Endodermal cell (in vitro differentiated cells): Measurements from ENCODE around the gene FOXQ1. TPM values are rescaled to one million over a fixed set of nuclear protein-coding genes. Genes with fewer than 3 reads are reported as not detected.

Experiments used
- DNase-seq: peaks from one replicate; pipeline ENCODE4 v3.0.0-alpha.2; 2017
- H3K27ac ChIP-seq: 2 replicates; pipeline ENCODE4 v1.5.1; 2013; ENCODE audit warnings: mild to moderate bottlenecking, low read depth, low read length, moderate library complexity
- H3K27me3 ChIP-seq: 2 replicates; pipeline ENCODE4 v1.6.1; 2013; ENCODE audit warnings: mild to moderate bottlenecking, low read length, moderate library complexity; ENCODE audit not compliant: insufficient read depth, control insufficient read depth, poor library complexity, severe bottlenecking
- H3K36me3 ChIP-seq: 2 replicates; pipeline ENCODE4 v1.7.0; 2013; ENCODE audit warnings: mild to moderate bottlenecking, low read length, moderate library complexity; ENCODE audit not compliant: control insufficient read depth, insufficient read depth
- H3K4me1 ChIP-seq: one replicate; pipeline ENCODE4 v1.7.0; 2013; ENCODE audit warnings: low read length; ENCODE audit not compliant: control insufficient read depth, insufficient read depth
- H3K4me3 ChIP-seq: 2 replicates; pipeline ENCODE4 v1.5.1; 2013; ENCODE audit warnings: mild to moderate bottlenecking, low read length, moderate library complexity
- H3K9ac ChIP-seq: 2 replicates; pipeline ENCODE4 v1.6.1; 2013; ENCODE audit warnings: mild to moderate bottlenecking, low read length, moderate library complexity; ENCODE audit not compliant: poor library complexity, severe bottlenecking; ENCODE audit errors: extremely low read depth
- H3K9me3 ChIP-seq: 2 replicates; pipeline ENCODE4 v1.6.1; 2013; ENCODE audit warnings: mild to moderate bottlenecking, low read length, moderate library complexity; ENCODE audit not compliant: control insufficient read depth
- H3K27ac Mint-ChIP-seq: 2 replicates; pipeline ENCODE4 v1.8.0; 2020; ENCODE audit warnings: mixed read lengths
- H3K27me3 Mint-ChIP-seq: 2 replicates; pipeline ENCODE4 v1.8.0; 2021; ENCODE audit warnings: mild to moderate bottlenecking, mixed read lengths; ENCODE audit not compliant: insufficient read depth
- H3K36me3 Mint-ChIP-seq: 2 replicates; pipeline ENCODE4 v1.8.0; 2020; ENCODE audit warnings: low read depth, mixed read lengths
- H3K4me1 Mint-ChIP-seq: 2 replicates; pipeline ENCODE4 v1.8.0; 2020; ENCODE audit warnings: mixed read lengths
- H3K4me3 Mint-ChIP-seq: 2 replicates; pipeline ENCODE4 v1.8.0; 2020; ENCODE audit warnings: mild to moderate bottlenecking, moderate library complexity, mixed read lengths
- H3K9me3 Mint-ChIP-seq: 2 replicates; pipeline ENCODE4 v1.8.0; 2020; ENCODE audit warnings: mild to moderate bottlenecking, mixed read lengths
- CTCF ChIP-seq: fragments of 200-600 bp; sonication (generic); conservative IDR thresholded peaks from 2 replicates; pipeline ENCODE4 v1.5.0; 2021; ENCODE audit warnings: antibody characterized with exemption, mild to moderate bottlenecking
- WGBS, 2 experiments: methylation state at CpG; one replicate each; pipeline versions ENCODE4 v1.1.5 to v1.1.7; 2013; ENCODE audit warnings: missing lambda C conversion rate in 2 of 2, mixed read lengths in 1 of 2; ENCODE audit not compliant: insufficient coverage in 1 of 2, insufficient read length in 1 of 2; 5-methylcytosine and 5-hydroxymethylcytosine counted together
- total RNA-seq, 2 donors: library from RNA; stranded (reverse); fragmentation: NEBNext Ultra II Directional in 1 of 2; extraction: Animal tissue kit (Norgen Biotek cat#: 25700) in 1 of 2; gene quantifications; 2 replicates in 1 of 2; 3 replicates in 1 of 2; pipeline ENCODE4 v1.2.1, GENCODE V29; 2021

Gene FOXQ1
- total RNA-seq, 2 donors from 2014 or later = 7.8 to 41.3 TPM

- Mint-ChIP-seq H3K4me3 (peak overlapping the region; percentile 35), H3K27ac (peak overlapping the region; percentile 89), H3K4me1 (peaks cover 31% of the 10 kb centered on the region), H3K9me3 (peaks cover 26% of the 10 kb centered on the region), H3K36me3 (peaks cover 7% of the 10 kb centered on the region), H3K27me3 (no peaks in the 10 kb centered on the region)
- DNase-seq = peak; percentile 89
- Histone ChIP-seq H3K4me3 (peak overlapping the region; percentile 64), H3K9me3 (peaks cover 19% of the 10 kb centered on the region), H3K36me3 (no peaks in the 10 kb centered on the region), H3K9ac (peak overlapping the region; percentile 38), H3K4me1 (peaks cover 9% of the 10 kb centered on the region), H3K27ac (no peak overlapping the region), H3K27me3 (no peaks in the 10 kb centered on the region)
- TF ChIP-seq CTCF = no peak
- 12 to 35% methylated on average over 9 to 11 of the region's 11 CpGs for WGBS, 2 experiments
Observed at GRCh38 chr6:1334684-1335083, 22.8 kb downstream of the FOXQ1 start.

- H3K4me3 ChIP-seq = peak overlapping the region; percentile 64
- Mint-ChIP-seq H3K4me1 (peaks cover 31% of the 10 kb centered on the region), H3K9me3 (peaks cover 18% of the 10 kb centered on the region), H3K27ac (peak overlapping the region; percentile 89), H3K27me3 (no peaks in the 10 kb centered on the region), H3K4me3 (peak overlapping the region; percentile 35), H3K36me3 (no peaks in the 10 kb centered on the region)
- no peak overlapping the region for H3K27ac ChIP-seq
- no peaks in the 10 kb centered on the region for H3K36me3 ChIP-seq
- no peaks in the 10 kb centered on the region for H3K27me3 ChIP-seq
- TF ChIP-seq CTCF = no peak
- DNase-seq = peak; percentile 80
- peaks cover 9% of the 10 kb centered on the region for H3K4me1 ChIP-seq
- H3K9ac ChIP-seq = peak overlapping the region; percentile 23
- 55 to 60% methylated on average over 9 to 14 of the region's 14 CpGs for WGBS, 2 experiments
- peaks cover 10% of the 10 kb centered on the region for H3K9me3 ChIP-seq
Observed at GRCh38 chr6:1335367-1336037, 23.6 kb downstream of the FOXQ1 start.

GRCh38 chr6:1336246-1336843 lies 24.4 kb downstream of the FOXQ1 start:
- peaks cover 9% of the 10 kb centered on the region for H3K4me1 ChIP-seq
- Mint-ChIP-seq H3K4me1 (peaks cover 31% of the 10 kb centered on the region), H3K9me3 (peaks cover 9% of the 10 kb centered on the region), H3K36me3 (no peaks in the 10 kb centered on the region), H3K27me3 (no peaks in the 10 kb centered on the region), H3K4me3 (no peak overlapping the region), H3K27ac (no peak overlapping the region)
- H3K27me3 ChIP-seq = no peaks in the 10 kb centered on the region
- WGBS, 2 experiments = 70 to 85% methylated on average over 2 to 5 of the region's 5 CpGs
- peak; percentile 81 for TF ChIP-seq CTCF
- H3K9me3 ChIP-seq = peaks cover 4% of the 10 kb centered on the region
- H3K4me3 ChIP-seq = no peak overlapping the region
- no peaks in the 10 kb centered on the region for H3K36me3 ChIP-seq
- H3K9ac ChIP-seq = no peak overlapping the region
- DNase-seq = peak; percentile 86
- no peak overlapping the region for H3K27ac ChIP-seq
